GM12878 (cell line): ENCODE measurements around the gene HOOK2. TPM values are rescaled to one million over a fixed set of nuclear protein-coding genes. Genes with fewer than 3 reads are reported as not detected.

Experiments
- BCL11A ChIP-seq: IDR thresholded peaks from 2 replicates; pipeline ENCODE4 v1.6.1; 2011; ENCODE audit warnings: low read depth, low read length
- BHLHE40 ChIP-seq, 2 experiments: fragments of 450-650 bp in 1 of 2; IDR thresholded peaks; 2 replicates each; pipeline ENCODE4 v1.6.1; 2011 to 2017; ENCODE audit warnings: low read depth in 2 of 2, borderline replicate concordance in 1 of 2, improper control_type of control experiment in 1 of 2, low read length in 1 of 2, mild to moderate bottlenecking in 1 of 2
- BRCA1 ChIP-seq: IDR thresholded peaks from 2 replicates; pipeline ENCODE4 v1.6.1; 2011; ENCODE audit warnings: low read depth, low read length, improper control_type of control experiment
- E2F8 ChIP-seq: fragments of 450-650 bp; IDR thresholded peaks from 2 replicates; pipeline ENCODE4 v1.6.1; 2018; ENCODE audit warnings: mild to moderate bottlenecking, low read depth, moderate library complexity; ENCODE audit not compliant: partially characterized antibody
- EGR1 ChIP-seq, 2 experiments: IDR thresholded peaks; 1 replicate in 1 of 2; 2 replicates in 1 of 2; pipeline ENCODE4 v1.6.1; 2011 to 2012; ENCODE audit warnings: low read depth in 2 of 2, low read length in 2 of 2, borderline replicate concordance in 1 of 2, mild to moderate bottlenecking in 1 of 2, moderate library complexity in 1 of 2
- HDAC6 ChIP-seq: fragments of 200-600 bp; sonication (generic); IDR thresholded peaks from one replicate; pipeline ENCODE4 v1.8.0; 2017; ENCODE audit warnings: antibody characterized with exemption; ENCODE audit not compliant: unreplicated experiment
- KLF5 ChIP-seq: fragments of 450-650 bp; IDR thresholded peaks from 2 replicates; pipeline ENCODE4 v1.6.1; 2014; ENCODE audit warnings: mild to moderate bottlenecking; ENCODE audit not compliant: partially characterized antibody
- MEF2A ChIP-seq: IDR thresholded peaks from 2 replicates; pipeline ENCODE4 v1.6.1; 2011; ENCODE audit warnings: low read depth, mild to moderate bottlenecking, low read length, moderate library complexity; ENCODE audit not compliant: insufficient read depth
- MTA2 ChIP-seq: fragments of 450-650 bp; IDR thresholded peaks from 2 replicates; pipeline ENCODE4 v1.6.1; 2016; ENCODE audit warnings: low read depth, mild to moderate bottlenecking, moderate library complexity
- MXI1 ChIP-seq: fragments of 150-350 bp; IDR thresholded peaks from 2 replicates; pipeline ENCODE4 v1.6.1; 2011; ENCODE audit warnings: low read depth, mild to moderate bottlenecking, inconsistent platforms, low read length, improper control_type of control experiment
- NFIC ChIP-seq: IDR thresholded peaks from 2 replicates; pipeline ENCODE4 v1.6.1; 2012; ENCODE audit warnings: low read depth, mild to moderate bottlenecking, inconsistent platforms, low read length, moderate library complexity
- NR2C2 ChIP-seq: IDR thresholded peaks from 2 replicates; pipeline ENCODE4 v1.6.1; 2011; ENCODE audit warnings: borderline replicate concordance, low read depth; ENCODE audit not compliant: control insufficient read depth, insufficient read length
- PAX5 ChIP-seq: IDR thresholded peaks from 2 replicates; pipeline ENCODE4 v1.6.1; 2011; ENCODE audit warnings: low read depth, low read length, borderline replicate concordance
- POLR2AphosphoS2 ChIP-seq: IDR thresholded peaks from 2 replicates; pipeline ENCODE4 v1.6.1; 2011; ENCODE audit warnings: low read depth, mild to moderate bottlenecking, low read length, improper control_type of control experiment, moderate library complexity
- RELA ChIP-seq: fragments of 450-650 bp; IDR thresholded peaks from 2 replicates; pipeline ENCODE4 v1.8.0; 2014; ENCODE audit warnings: borderline replicate concordance; ENCODE audit not compliant: partially characterized antibody
- RUNX3 ChIP-seq: IDR thresholded peaks from 2 replicates; pipeline ENCODE4 v1.6.1; 2012; ENCODE audit warnings: low read length, inconsistent platforms
- SMC3 ChIP-seq: IDR thresholded peaks from 2 replicates; pipeline ENCODE4 v1.6.1; 2011; ENCODE audit warnings: low read length, improper control_type of control experiment, borderline replicate concordance
- SPI1 ChIP-seq: IDR thresholded peaks from 2 replicates; pipeline ENCODE4 v1.6.1; 2011; ENCODE audit warnings: low read depth, mild to moderate bottlenecking, low read length, moderate library complexity, borderline replicate concordance; ENCODE audit not compliant: insufficient read depth
- SREBF2 ChIP-seq: IDR thresholded peaks from 2 replicates; pipeline ENCODE4 v1.6.1; 2012; ENCODE audit warnings: mild to moderate bottlenecking, low read length
- SUPT20H ChIP-seq: IDR thresholded peaks from 2 replicates; pipeline ENCODE4 v1.6.1; 2011; ENCODE audit warnings: low read depth, mild to moderate bottlenecking, low read length, moderate library complexity, borderline replicate concordance; ENCODE audit not compliant: control insufficient read depth
- SUZ12 ChIP-seq: fragments of 200-600 bp; sonication (generic); IDR thresholded peaks from one replicate; pipeline ENCODE4 v1.6.1; 2018; ENCODE audit warnings: antibody characterized with exemption, mild to moderate bottlenecking; ENCODE audit not compliant: unreplicated experiment
- TARDBP ChIP-seq: IDR thresholded peaks from 2 replicates; pipeline ENCODE4 v1.6.1; 2016; ENCODE audit warnings: borderline replicate concordance
- TCF7 ChIP-seq: IDR thresholded peaks from 2 replicates; pipeline ENCODE4 v1.6.1; 2014; ENCODE audit warnings: antibody characterized with exemption, borderline replicate concordance
- ZBED1 ChIP-seq: IDR thresholded peaks from 2 replicates; pipeline ENCODE4 v1.6.1; 2016; ENCODE audit warnings: borderline replicate concordance
- ZNF622 ChIP-seq: fragments of 450-650 bp; IDR thresholded peaks from 2 replicates; pipeline ENCODE4 v1.6.1; 2017; ENCODE audit warnings: mild to moderate bottlenecking, inconsistent platforms
- polyA plus RNA-seq, 11 experiments: library from polyadenylated mRNA; depleted of rRNA in 4 of 11; unstranded in 6 of 11; stranded (reverse) in 5 of 11; fragments of >200 nt; fragmentation: Nextera tagmentation in 4 of 11; fragmentation: Illumina TruSeq in 1 of 11; extraction: Ambion mirVana in 4 of 11; extraction: Trizol in 1 of 11; gene quantifications; 1 replicate in 1 of 11; 2 replicates in 10 of 11; pipeline versions ENCODE4 v1.2.1 to v1.2.3, GENCODE V29; 2011 to 2016; ENCODE audit warnings: inconsistent platforms in 2 of 11, missing spikeins in 2 of 11, low read depth in 1 of 11
- total RNA-seq, 4 experiments: library from RNA; depleted of rRNA in 3 of 4; stranded (reverse); fragments of >200 nt in 3 of 4; fragmentation: Illumina TruSeq in 1 of 4; extraction: Trizol in 1 of 4; gene quantifications; 2 replicates each; pipeline versions ENCODE4 v1.2.1 to v1.2.3, GENCODE V29; 2013 to 2021

Gene HOOK2
- total and polyA plus RNA-seq, 10 of the 15 experiments (the other 5 are each of a cell fraction or from before 2014, with no cell fraction given): 1.5 to 9.6 (median 6.2) TPM

- TF ChIP-seq E2F8: no peak
- peak in 1 of 2 experiments; percentile 39; a peak in 1 of 4 replicates for TF ChIP-seq BHLHE40 (IDR thresholded peaks at IDR 0.05; ENCODE audit: borderline replicate concordance in 1 of 2, low read depth in 2 of 2, low read length in 1 of 2)
- no peak for TF ChIP-seq RUNX3
- TF ChIP-seq BRCA1: no peak
- no peak for TF ChIP-seq KLF5
- peak; percentile 39; the same call in 1 of the 2 replicates for TF ChIP-seq PAX5
- no peak for TF ChIP-seq BCL11A
- TF ChIP-seq RELA: no peak
- no peak for TF ChIP-seq SREBF2
- peak; percentile 53; the same call in 1 of the 2 replicates for TF ChIP-seq ZBED1
- no peak for TF ChIP-seq SUPT20H
- 0 out of 3 replicates have a peak, but pooled peaks of 1 of the 2 experiments have one; percentile 40 for TF ChIP-seq EGR1 (IDR thresholded peaks at IDR 0.05; ENCODE audit: borderline replicate concordance in 1 of 2, low read depth in 2 of 2, low read length in 2 of 2)
- no peak for TF ChIP-seq TARDBP
- no peak for TF ChIP-seq SMC3
- TF ChIP-seq MEF2A: no peak
- no peak for TF ChIP-seq MTA2
- TF ChIP-seq MXI1: no peak
- TF ChIP-seq HDAC6: no peak
- no peak for TF ChIP-seq ZNF622
- TF ChIP-seq NR2C2: no peak
- peak; percentile 40; the same call in 1 of the 2 replicates for TF ChIP-seq SPI1
- no peak for TF ChIP-seq SUZ12
- TF ChIP-seq TCF7: no peak
- no peak; the same call in 1 of the 2 replicates for TF ChIP-seq POLR2AphosphoS2
- no peak for TF ChIP-seq NFIC
These were observed 16.9 kb upstream of the HOOK2 start (continued) for GRCh38 chr19:12792051-12792852.
